GM23338 (cell line): ENCODE measurements around the gene JAM3. TPM values are rescaled to one million over a fixed set of nuclear protein-coding genes. Genes with fewer than 3 reads are reported as not detected.

Source experiments
- ATAC-seq: fragments of 200-7000 bp; cut with Tn5 transposase; 3 replicates; pipeline ENCODE4 v1.9.1; 2020
- DNase-seq: peaks from one replicate; pipeline ENCODE4 v3.0.0-alpha.2; 2015; ENCODE audit warnings: low spot score
- H2AFZ ChIP-seq: fragments of 200-600 bp; sonication (generic); 2 replicates; pipeline ENCODE4 v1.8.0; 2016; ENCODE audit warnings: antibody characterized with exemption, mild to moderate bottlenecking, moderate library complexity
- H3F3A ChIP-seq: fragments of 200-600 bp; sonication (generic); replicated peaks from 2 replicates; pipeline ENCODE4 v1.8.0; 2017; ENCODE audit warnings: antibody characterized with exemption, mixed run types, low read depth
- H3K27ac ChIP-seq: fragments of 200-600 bp; sonication (generic); 2 replicates; pipeline ENCODE4 v1.6.1; 2016; ENCODE audit warnings: low read depth
- H3K27me3 ChIP-seq: fragments of 200-600 bp; sonication (generic); 2 replicates; pipeline ENCODE4 v1.8.0; 2016; ENCODE audit warnings: mild to moderate bottlenecking, mixed run types, moderate library complexity; ENCODE audit not compliant: insufficient read depth
- H3K36me3 ChIP-seq: fragments of 200-600 bp; sonication (generic); 2 replicates; pipeline ENCODE4 v1.8.0; 2016; ENCODE audit warnings: mild to moderate bottlenecking; ENCODE audit not compliant: insufficient read depth
- H3K4me1 ChIP-seq: fragments of 200-600 bp; sonication (generic); 2 replicates; pipeline ENCODE4 v1.8.0; 2016; ENCODE audit warnings: mild to moderate bottlenecking, moderate library complexity; ENCODE audit not compliant: insufficient read depth
- H3K4me2 ChIP-seq: fragments of 200-600 bp; sonication (generic); 2 replicates; pipeline ENCODE4 v1.7.1; 2017; ENCODE audit warnings: mixed run types
- H3K4me3 ChIP-seq: fragments of 200-600 bp; sonication (generic); 2 replicates; pipeline ENCODE4 v1.6.1; 2016; ENCODE audit warnings: mixed run types
- H3K79me2 ChIP-seq: fragments of 200-600 bp; sonication (generic); replicated peaks from 2 replicates; pipeline ENCODE4 v1.8.0; 2017; ENCODE audit warnings: mild to moderate bottlenecking; ENCODE audit not compliant: insufficient read depth
- H3K9me2 ChIP-seq: fragments of 200-600 bp; sonication (generic); 2 replicates; pipeline ENCODE4 v1.8.0; 2017; ENCODE audit not compliant: insufficient read depth
- H4K20me1 ChIP-seq: fragments of 200-600 bp; sonication (generic); replicated peaks from 2 replicates; pipeline ENCODE4 v1.8.0; 2017; ENCODE audit warnings: mild to moderate bottlenecking; ENCODE audit not compliant: insufficient read depth
- H3K27ac Mint-ChIP-seq: 2 replicates; pipeline ENCODE4 v1.8.0; 2020; ENCODE audit warnings: inconsistent platforms, mild to moderate bottlenecking, moderate library complexity, mixed read lengths
- H3K27me3 Mint-ChIP-seq: 3 replicates; pipeline ENCODE4 v1.8.0; 2022; ENCODE audit warnings: low read depth, mild to moderate bottlenecking, moderate library complexity, mixed read lengths, inconsistent platforms; ENCODE audit not compliant: insufficient read depth, poor library complexity
- H3K36me3 Mint-ChIP-seq: 3 replicates; pipeline ENCODE4 v1.8.0; 2021; ENCODE audit warnings: low read depth, mild to moderate bottlenecking, inconsistent platforms, moderate library complexity, mixed read lengths
- H3K4me1 Mint-ChIP-seq: 3 replicates; pipeline ENCODE4 v1.8.0; 2020; ENCODE audit warnings: mild to moderate bottlenecking, inconsistent platforms, mixed read lengths
- H3K4me3 Mint-ChIP-seq: 3 replicates; pipeline ENCODE4 v1.8.0; 2021; ENCODE audit warnings: moderate library complexity, mild to moderate bottlenecking, inconsistent platforms, mixed read lengths
- H3K9me3 Mint-ChIP-seq: 3 replicates; pipeline ENCODE4 v1.8.0; 2020; ENCODE audit warnings: moderate library complexity, mild to moderate bottlenecking, inconsistent platforms, mixed read lengths
- CREB1 ChIP-seq: fragments of 250-450 bp; sonication (Bioruptor Pico); IDR thresholded peaks from 2 replicates; pipeline ENCODE4 v1.5.0; 2020; ENCODE audit warnings: low read depth, mild to moderate bottlenecking, moderate library complexity
- CTCF ChIP-seq, 2 experiments: fragments of 200-600 bp in 1 of 2; sonication (generic) in 1 of 2; conservative IDR thresholded peaks; 2 replicates each; pipeline versions ENCODE4 v1.5.1 to v1.6.1; 2016 to 2017; ENCODE audit warnings: antibody characterized with exemption in 2 of 2, low read depth in 2 of 2, mild to moderate bottlenecking in 2 of 2, moderate library complexity in 1 of 2
- ETS1 ChIP-seq: IDR thresholded peaks from 2 replicates; pipeline ENCODE4 v1.6.1; 2016; ENCODE audit warnings: antibody characterized with exemption
- EZH2 ChIP-seq: fragments of 200-600 bp; sonication (generic); IDR thresholded peaks from one replicate; pipeline ENCODE4 v1.8.0; 2017; ENCODE audit warnings: antibody characterized with exemption, mild to moderate bottlenecking, low read depth; ENCODE audit not compliant: unreplicated experiment
- EZH2phosphoT487 ChIP-seq: fragments of 200-600 bp; sonication (generic); IDR thresholded peaks from one replicate; pipeline ENCODE4 v1.8.1; 2018; ENCODE audit warnings: antibody characterized with exemption; ENCODE audit not compliant: unreplicated experiment
- JUNB ChIP-seq: IDR thresholded peaks from one replicate; pipeline ENCODE4 v1.6.1; 2016; ENCODE audit warnings: antibody characterized with exemption; ENCODE audit not compliant: unreplicated experiment
- NANOG ChIP-seq: IDR thresholded peaks from 2 replicates; pipeline ENCODE4 v1.6.1; 2016; ENCODE audit warnings: antibody characterized with exemption, borderline replicate concordance
- POLR2AphosphoS5 ChIP-seq: IDR thresholded peaks from 2 replicates; pipeline ENCODE4 v1.6.1; 2016; ENCODE audit warnings: antibody characterized with exemption, low read depth
- REST ChIP-seq: IDR thresholded peaks from one replicate; pipeline ENCODE4 v1.6.1; 2018; ENCODE audit warnings: antibody characterized with exemption; ENCODE audit not compliant: unreplicated experiment
- STAT1 ChIP-seq: IDR thresholded peaks from one replicate; pipeline ENCODE4 v1.6.1; 2016; ENCODE audit warnings: antibody characterized with exemption; ENCODE audit not compliant: unreplicated experiment
- ZNF114 ChIP-seq: fragments of 250-450 bp; sonication (Bioruptor Pico); IDR thresholded peaks from 2 replicates; pipeline ENCODE4 v1.5.0; 2020; ENCODE audit warnings: mild to moderate bottlenecking, moderate library complexity
- ZNF331 ChIP-seq: fragments of 250-450 bp; sonication (Bioruptor Pico); IDR thresholded peaks from 2 replicates; pipeline ENCODE4 v1.5.0; 2020; ENCODE audit warnings: low read depth, mild to moderate bottlenecking, moderate library complexity
- polyA plus RNA-seq: library from polyadenylated mRNA; unstranded; fragments of >200 nt; fragmentation: Nextera tagmentation; extraction: Ambion mirVana; gene quantifications from 2 replicates; pipeline ENCODE4 v1.2.1, GENCODE V29; 2016
- total RNA-seq: library from RNA; depleted of rRNA; stranded (reverse); fragments of >200 nt; shearing (Covaris generic); gene quantifications from 2 replicates; pipeline ENCODE4 v1.2.3, GENCODE V29; 2014
- TF ChIP-seq, protein P1 (sequence below): fragments of 250-450 bp; sonication (Bioruptor Pico); IDR thresholded peaks from 2 replicates; pipeline ENCODE4 v1.5.0; 2020; ENCODE audit warnings: mild to moderate bottlenecking, moderate library complexity

The JAM3 gene
- total and polyA plus RNA-seq, 2 experiments from 2014 or later = 14.1 to 41.5 TPM

DNA sequence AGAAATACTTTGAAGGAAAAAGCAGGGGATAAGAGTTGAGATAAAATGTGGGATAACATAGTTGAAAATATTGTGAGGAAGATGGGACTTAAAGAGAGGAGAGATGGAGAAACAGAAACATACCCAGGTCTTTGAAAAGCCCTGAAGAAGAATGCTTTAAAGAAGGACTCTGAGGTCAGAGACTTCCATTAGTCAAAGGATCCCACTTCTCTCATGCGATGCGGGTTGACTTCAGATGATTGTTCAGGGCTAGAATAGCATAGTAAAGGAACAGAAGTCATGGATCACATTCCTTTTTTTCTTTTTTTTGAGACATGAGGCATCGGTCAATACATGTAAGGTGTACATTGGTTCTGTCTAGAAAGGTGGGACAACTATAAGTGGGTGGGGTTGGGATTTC is 3.5 kb upstream of the JAM3 start:
- H3K27ac Mint-ChIP-seq = no peak overlapping the region
- peaks cover 24% of the 10 kb centered on the region for H3K4me1 Mint-ChIP-seq
- H3K36me3 Mint-ChIP-seq = no peaks in the 10 kb centered on the region

More for the DNA sequence above, 3.5 kb upstream of the JAM3 start:
- no peaks in the 10 kb centered on the region; the same call in 2 of the 3 replicates for H3K9me3 Mint-ChIP-seq
- no peak for TF ChIP-seq EZH2
- TF ChIP-seq, protein P1, sequence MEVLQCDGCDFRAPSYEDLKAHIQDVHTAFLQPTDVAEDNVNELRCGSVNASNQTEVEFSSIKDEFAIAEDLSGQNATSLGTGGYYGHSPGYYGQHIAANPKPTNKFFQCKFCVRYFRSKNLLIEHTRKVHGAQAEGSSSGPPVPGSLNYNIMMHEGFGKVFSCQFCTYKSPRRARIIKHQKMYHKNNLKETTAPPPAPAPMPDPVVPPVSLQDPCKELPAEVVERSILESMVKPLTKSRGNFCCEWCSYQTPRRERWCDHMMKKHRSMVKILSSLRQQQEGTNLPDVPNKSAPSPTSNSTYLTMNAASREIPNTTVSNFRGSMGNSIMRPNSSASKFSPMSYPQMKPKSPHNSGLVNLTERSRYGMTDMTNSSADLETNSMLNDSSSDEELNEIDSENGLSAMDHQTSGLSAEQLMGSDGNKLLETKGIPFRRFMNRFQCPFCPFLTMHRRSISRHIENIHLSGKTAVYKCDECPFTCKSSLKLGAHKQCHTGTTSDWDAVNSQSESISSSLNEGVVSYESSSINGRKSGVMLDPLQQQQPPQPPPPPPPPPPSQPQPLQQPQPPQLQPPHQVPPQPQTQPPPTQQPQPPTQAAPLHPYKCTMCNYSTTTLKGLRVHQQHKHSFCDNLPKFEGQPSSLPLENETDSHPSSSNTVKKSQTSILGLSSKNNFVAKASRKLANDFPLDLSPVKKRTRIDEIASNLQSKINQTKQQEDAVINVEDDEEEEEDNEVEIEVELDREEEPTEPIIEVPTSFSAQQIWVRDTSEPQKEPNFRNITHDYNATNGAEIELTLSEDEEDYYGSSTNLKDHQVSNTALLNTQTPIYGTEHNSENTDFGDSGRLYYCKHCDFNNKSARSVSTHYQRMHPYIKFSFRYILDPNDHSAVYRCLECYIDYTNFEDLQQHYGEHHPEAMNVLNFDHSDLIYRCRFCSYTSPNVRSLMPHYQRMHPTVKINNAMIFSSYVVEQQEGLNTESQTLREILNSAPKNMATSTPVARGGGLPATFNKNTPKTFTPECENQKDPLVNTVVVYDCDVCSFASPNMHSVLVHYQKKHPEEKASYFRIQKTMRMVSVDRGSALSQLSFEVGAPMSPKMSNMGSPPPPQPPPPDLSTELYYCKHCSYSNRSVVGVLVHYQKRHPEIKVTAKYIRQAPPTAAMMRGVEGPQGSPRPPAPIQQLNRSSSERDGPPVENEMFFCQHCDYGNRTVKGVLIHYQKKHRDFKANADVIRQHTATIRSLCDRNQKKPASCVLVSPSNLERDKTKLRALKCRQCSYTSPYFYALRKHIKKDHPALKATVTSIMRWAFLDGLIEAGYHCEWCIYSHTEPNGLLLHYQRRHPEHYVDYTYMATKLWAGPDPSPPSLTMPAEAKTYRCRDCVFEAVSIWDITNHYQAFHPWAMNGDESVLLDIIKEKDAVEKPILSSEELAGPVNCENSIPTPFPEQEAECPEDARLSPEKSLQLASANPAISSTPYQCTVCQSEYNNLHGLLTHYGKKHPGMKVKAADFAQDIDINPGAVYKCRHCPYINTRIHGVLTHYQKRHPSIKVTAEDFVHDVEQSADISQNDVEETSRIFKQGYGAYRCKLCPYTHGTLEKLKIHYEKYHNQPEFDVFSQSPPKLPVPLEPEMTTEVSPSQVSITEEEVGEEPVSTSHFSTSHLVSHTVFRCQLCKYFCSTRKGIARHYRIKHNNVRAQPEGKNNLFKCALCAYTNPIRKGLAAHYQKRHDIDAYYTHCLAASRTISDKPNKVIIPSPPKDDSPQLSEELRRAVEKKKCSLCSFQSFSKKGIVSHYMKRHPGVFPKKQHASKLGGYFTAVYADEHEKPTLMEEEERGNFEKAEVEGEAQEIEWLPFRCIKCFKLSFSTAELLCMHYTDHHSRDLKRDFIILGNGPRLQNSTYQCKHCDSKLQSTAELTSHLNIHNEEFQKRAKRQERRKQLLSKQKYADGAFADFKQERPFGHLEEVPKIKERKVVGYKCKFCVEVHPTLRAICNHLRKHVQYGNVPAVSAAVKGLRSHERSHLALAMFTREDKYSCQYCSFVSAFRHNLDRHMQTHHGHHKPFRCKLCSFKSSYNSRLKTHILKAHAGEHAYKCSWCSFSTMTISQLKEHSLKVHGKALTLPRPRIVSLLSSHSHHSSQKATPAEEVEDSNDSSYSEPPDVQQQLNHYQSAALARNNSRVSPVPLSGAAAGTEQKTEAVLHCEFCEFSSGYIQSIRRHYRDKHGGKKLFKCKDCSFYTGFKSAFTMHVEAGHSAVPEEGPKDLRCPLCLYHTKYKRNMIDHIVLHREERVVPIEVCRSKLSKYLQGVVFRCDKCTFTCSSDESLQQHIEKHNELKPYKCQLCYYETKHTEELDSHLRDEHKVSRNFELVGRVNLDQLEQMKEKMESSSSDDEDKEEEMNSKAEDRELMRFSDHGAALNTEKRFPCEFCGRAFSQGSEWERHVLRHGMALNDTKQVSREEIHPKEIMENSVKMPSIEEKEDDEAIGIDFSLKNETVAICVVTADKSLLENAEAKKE (CRISPR knock-in tag) = no peak
- no peak for TF ChIP-seq STAT1
- TF ChIP-seq REST = no peak
- TF ChIP-seq JUNB = no peak
- no peak for TF ChIP-seq EZH2phosphoT487
- TF ChIP-seq ZNF114 (CRISPR knock-in tag) = no peak
- TF ChIP-seq ZNF331 (CRISPR knock-in tag) = no peak
- no peak for TF ChIP-seq POLR2AphosphoS5
- TF ChIP-seq CTCF (conservative IDR thresholded peaks at IDR 0.05; ENCODE audit: low read depth in 2 of 2) = no peak
- no peak for TF ChIP-seq CREB1 (CRISPR knock-in tag)
- TF ChIP-seq ETS1 = no peak
- TF ChIP-seq NANOG = no peak
- no peak overlapping the region for H2AFZ ChIP-seq
- H3K27me3 Mint-ChIP-seq = peaks cover 12% of the 10 kb centered on the region
- H3K79me2 ChIP-seq = peaks cover 8% of the 10 kb centered on the region
- H3K27me3 ChIP-seq = peaks cover 12% of the 10 kb centered on the region; the same call in 1 of the 2 replicates
- H3F3A ChIP-seq = no peaks in the 10 kb centered on the region
- H3K4me3 ChIP-seq = no peak overlapping the region
- H3K4me1 ChIP-seq = peaks cover 16% of the 10 kb centered on the region; the same call in 1 of the 2 replicates
- no peak for DNase-seq
- no peaks in the 10 kb centered on the region for H3K36me3 ChIP-seq
- H3K4me3 Mint-ChIP-seq = no peak overlapping the region
- ATAC-seq = no peak
- H3K9me2 ChIP-seq = no peaks in the 10 kb centered on the region
- no peaks in the 10 kb centered on the region for H4K20me1 ChIP-seq
- no peak overlapping the region for H3K4me2 ChIP-seq
- H3K27ac ChIP-seq = no peak overlapping the region
